ENCODE measurements around the gene MBD3L2. TPM values are rescaled to one million over a fixed set of nuclear protein-coding genes. Genes with fewer than 3 reads are reported as not detected.

MBD3L2 gene
- total RNA-seq, 1 donor from 2014 or later, result not detected

GRCh38 chr19:7078008-7078407, 28.9 kb downstream of the MBD3L2 start:
- Mint-ChIP-seq H3K4me1 (ENCODE audit: unreplicated experiment) (no peaks in the 10 kb centered on the region), H3K4me3 (ENCODE audit: unreplicated experiment) (peak overlapping the region; percentile 66), H3K36me3 (ENCODE audit: low read depth, unreplicated experiment) (peaks cover 89% of the 10 kb centered on the region), H3K9me3 (ENCODE audit: unreplicated experiment) (peaks cover 51% of the 10 kb centered on the region), H3K27me3 (ENCODE audit: unreplicated experiment) (peaks cover 2% of the 10 kb centered on the region), H3K27ac (ENCODE audit: unreplicated experiment) (no peak overlapping the region)
- no peak for TF ChIP-seq CTCF (IDR thresholded peaks at IDR 0.05; ENCODE audit: unreplicated experiment)
- no peak for DNase-seq (ENCODE audit: low spot score)

GRCh38 chr19:7083076-7083956, 34.2 kb downstream of the MBD3L2 start:
- TF ChIP-seq CTCF (IDR thresholded peaks at IDR 0.05; ENCODE audit: unreplicated experiment), result no peak
- Mint-ChIP-seq H3K27me3 (ENCODE audit: unreplicated experiment) (peaks cover 5% of the 10 kb centered on the region), H3K27ac (ENCODE audit: unreplicated experiment) (no peak overlapping the region), H3K4me3 (ENCODE audit: unreplicated experiment) (peak overlapping the region; percentile 87), H3K9me3 (ENCODE audit: unreplicated experiment) (peaks cover 63% of the 10 kb centered on the region), H3K36me3 (ENCODE audit: low read depth, unreplicated experiment) (peaks cover 81% of the 10 kb centered on the region), H3K4me1 (ENCODE audit: unreplicated experiment) (no peaks in the 10 kb centered on the region)
- no peak for DNase-seq (ENCODE audit: low spot score)

GRCh38 chr19:7088999-7089398, 39.9 kb downstream of the MBD3L2 start:
- DNase-seq (ENCODE audit: low spot score), result no peak
- Mint-ChIP-seq H3K27ac (ENCODE audit: unreplicated experiment) (no peak overlapping the region), H3K27me3 (ENCODE audit: unreplicated experiment) (peaks cover 10% of the 10 kb centered on the region), H3K36me3 (ENCODE audit: low read depth, unreplicated experiment) (peaks cover 64% of the 10 kb centered on the region), H3K9me3 (ENCODE audit: unreplicated experiment) (peaks cover 41% of the 10 kb centered on the region), H3K4me3 (ENCODE audit: unreplicated experiment) (peak overlapping the region; percentile 79), H3K4me1 (ENCODE audit: unreplicated experiment) (no peaks in the 10 kb centered on the region)
- no peak for TF ChIP-seq CTCF (IDR thresholded peaks at IDR 0.05; ENCODE audit: unreplicated experiment)

GRCh38 chr19:7098096-7098495, 49.0 kb downstream of the MBD3L2 start:
- TF ChIP-seq CTCF (IDR thresholded peaks at IDR 0.05; ENCODE audit: unreplicated experiment), result no peak
- Mint-ChIP-seq H3K36me3 (ENCODE audit: low read depth, unreplicated experiment) (peaks cover 32% of the 10 kb centered on the region), H3K4me1 (ENCODE audit: unreplicated experiment) (peaks cover 4% of the 10 kb centered on the region), H3K4me3 (ENCODE audit: unreplicated experiment) (peak overlapping the region; percentile 91), H3K27me3 (ENCODE audit: unreplicated experiment) (peaks cover 23% of the 10 kb centered on the region), H3K27ac (ENCODE audit: unreplicated experiment) (peak overlapping the region; percentile 90), H3K9me3 (ENCODE audit: unreplicated experiment) (peaks cover 14% of the 10 kb centered on the region)
- no peak for DNase-seq (ENCODE audit: low spot score)

Measured in endothelial cell (in vitro differentiated cells).